GM19468 (cell line): Measurements from ENCODE around the gene PTK7.
"Not testable (repeated sequence)": the region's sequence is repeated elsewhere in the genome, so short reads cannot be mapped to it uniquely, and the experiment has no call there.

Experiments used
- ATAC-seq: cut with Tn5 transposase; IDR thresholded peaks from one replicate; pipeline ENCODE4 v1.9.1; 2021; ENCODE audit warnings: mild to moderate bottlenecking, moderate library complexity, moderate number of reproducible peaks; ENCODE audit not compliant: unreplicated experiment; ENCODE audit errors: extremely low read depth

The PTK7 gene

GRCh38 chr6:43081922-43082321 is 5.8 kb downstream of the PTK7 start:
- ATAC-seq, result not testable (repeated sequence)

- ATAC-seq, result no peak
Observed at GRCh38 chr6:43082806-43083655, 6.9 kb downstream of the PTK7 start.

- ATAC-seq, result no peak
Observed at GRCh38 chr6:43086022-43086658, 10.0 kb downstream of the PTK7 start.

- ATAC-seq, result no peak
Observed at GRCh38 chr6:43088654-43089056, 12.5 kb downstream of the PTK7 start.

GRCh38 chr6:43089467-43089866 is 13.4 kb downstream of the PTK7 start:
- ATAC-seq, result no peak

GRCh38 chr6:43089874-43090558 is 13.9 kb downstream of the PTK7 start:
- ATAC-seq, result no peak

- no peak for ATAC-seq
Observed at GRCh38 chr6:43090559-43090956, 14.4 kb downstream of the PTK7 start.

GRCh38 chr6:43091020-43091419 is 14.9 kb downstream of the PTK7 start:
- ATAC-seq, result no peak

GRCh38 chr6:43091436-43091991 is 15.4 kb downstream of the PTK7 start:
- no peak for ATAC-seq

GRCh38 chr6:43092635-43093034 is 16.5 kb downstream of the PTK7 start:
- no peak for ATAC-seq

GRCh38 chr6:43093436-43094289 is 17.5 kb downstream of the PTK7 start:
- ATAC-seq, result no peak

- ATAC-seq, result no peak
Observed at GRCh38 chr6:43095939-43096338, 19.8 kb downstream of the PTK7 start.

- no peak for ATAC-seq
Observed at GRCh38 chr6:43096451-43097097, 20.5 kb downstream of the PTK7 start.

GRCh38 chr6:43097098-43097489 is 21.0 kb downstream of the PTK7 start:
- no peak for ATAC-seq

- no peak for ATAC-seq
Observed at GRCh38 chr6:43097502-43097901, 21.4 kb downstream of the PTK7 start.

- no peak for ATAC-seq
Observed at GRCh38 chr6:43101497-43101896, 25.4 kb downstream of the PTK7 start.

GRCh38 chr6:43103253-43103876 is 27.3 kb downstream of the PTK7 start:
- no peak for ATAC-seq

- ATAC-seq, result no peak
Observed at GRCh38 chr6:43105538-43106222, 29.6 kb downstream of the PTK7 start.
